Sigmoid colon (tissue), 7 donors: ENCODE data around the gene AIM2. TPM values are rescaled to one million over a fixed set of nuclear protein-coding genes. Genes with fewer than 3 reads are reported as not detected.

ENCODE experiments used
- DNase-seq: peaks from one replicate; pipeline ENCODE4 v3.0.0-alpha.2; 2019
- H3K27ac ChIP-seq, 4 donors: fragments of 200-600 bp; sonication (generic); one replicate each; pipeline ENCODE4 v1.5.1; 2016 to 2019; ENCODE audit warnings: mild to moderate bottlenecking in 1 of 4
- H3K27me3 ChIP-seq, 3 donors: fragments of 200-600 bp; sonication (generic); one replicate each; pipeline ENCODE4 v1.5.1; 2019; ENCODE audit warnings: mild to moderate bottlenecking in 1 of 3
- H3K36me3 ChIP-seq, 4 donors: fragments of 200-600 bp; sonication (generic); one replicate each; pipeline ENCODE4 v1.5.1; 2016 to 2019
- H3K4me1 ChIP-seq, 4 donors: fragments of 200-600 bp; sonication (generic); one replicate each; pipeline ENCODE4 v1.5.1; 2017 to 2019
- H3K4me3 ChIP-seq, 4 donors: fragments of 200-600 bp; sonication (generic); one replicate each; pipeline ENCODE4 v1.5.1; 2017 to 2019; ENCODE audit warnings: mild to moderate bottlenecking in 2 of 4, moderate library complexity in 1 of 4
- H3K9me3 ChIP-seq, 4 donors: fragments of 200-600 bp in 3 of 4; sonication (generic) in 3 of 4; one replicate each; pipeline versions ENCODE4 v1.5.1 to v1.6.1; 2013 to 2019
- CTCF ChIP-seq, 4 experiments: fragments of 450-650 bp in 3 of 4; fragments of 200-600 bp in 1 of 4; IDR thresholded peaks; one replicate each; pipeline ENCODE4 v1.5.1; 2016 to 2019; ENCODE audit warnings: antibody characterized with exemption in 4 of 4, mild to moderate bottlenecking in 3 of 4, moderate library complexity in 2 of 4
- EP300 ChIP-seq, 4 donors: sonication (generic); formaldehyde crosslinking; IDR thresholded peaks; one replicate each; pipeline ENCODE4 v1.6.1; 2017; ENCODE audit warnings: antibody characterized with exemption in 4 of 4
- POLR2A ChIP-seq, 2 donors: fragments of 450-650 bp; IDR thresholded peaks; one replicate each; pipeline ENCODE4 v1.6.1; 2016; ENCODE audit warnings: antibody characterized with exemption in 2 of 2, mild to moderate bottlenecking in 2 of 2, moderate library complexity in 2 of 2
- POLR2AphosphoS5 ChIP-seq, 4 donors: sonication (generic); formaldehyde crosslinking; IDR thresholded peaks; one replicate each; pipeline ENCODE4 v1.6.1; 2017; ENCODE audit warnings: antibody characterized with exemption in 4 of 4
- WGBS, 2 donors: extraction: QIAGEN DNeasy Blood & Tissue Kit; methylation state at CpG; one replicate each; pipeline ENCODE4 v1.1.7; 2013; 5-methylcytosine and 5-hydroxymethylcytosine counted together
- intact Hi-C: fragments of 100-400 bp; cut with DNase I; formaldehyde crosslinking; loops from one replicate; pipeline ENCODE4 v1.15.1; 2023
- polyA plus RNA-seq, 3 donors: library from polyadenylated mRNA; stranded (reverse); fragments of 200-250 nt; gene quantifications; one replicate each; pipeline ENCODE4 v1.2.3, GENCODE V29; 2013
- total RNA-seq, 4 donors: library from RNA; depleted of rRNA; stranded (reverse); fragments of >200 nt; gene quantifications; one replicate each; pipeline ENCODE4 v1.1.0, GENCODE V29; 2016
- donor health status: healthy with polysubstance abuse.
- donor health status: Bipolar disorder and iron deficiency.
- donor health status: healthy.

Gene AIM2
- total and polyA plus RNA-seq, 7 donors = 1.6 to 5.3 (median 3.3) TPM; not detected in 4

- TF ChIP-seq POLR2A (IDR thresholded peaks at IDR 0.05) (no peak), CTCF (IDR thresholded peaks at IDR 0.05) (no peak), EP300 (IDR thresholded peaks at IDR 0.05) (no peak), POLR2AphosphoS5 (IDR thresholded peaks at IDR 0.05) (no peak)
- DNase-seq = no peak
- no peak overlapping the region for H3K4me3 ChIP-seq
- H3K27me3 ChIP-seq = no peaks in the 10 kb centered on the region
- H3K4me1 ChIP-seq = no peaks in the 10 kb centered on the region
- H3K9me3 ChIP-seq = no peaks in the 10 kb centered on the region
- intact Hi-C loops = no loop called here
- no peaks in the 10 kb centered on the region for H3K36me3 ChIP-seq
- 56 to 82% methylated on average over 3 of the region's 3 CpGs for WGBS, 2 donors
- H3K27ac ChIP-seq = no peak overlapping the region
These were observed 15.6 kb upstream of the AIM2 start for GRCh38 chr1:159092036-159092760.

DNA sequence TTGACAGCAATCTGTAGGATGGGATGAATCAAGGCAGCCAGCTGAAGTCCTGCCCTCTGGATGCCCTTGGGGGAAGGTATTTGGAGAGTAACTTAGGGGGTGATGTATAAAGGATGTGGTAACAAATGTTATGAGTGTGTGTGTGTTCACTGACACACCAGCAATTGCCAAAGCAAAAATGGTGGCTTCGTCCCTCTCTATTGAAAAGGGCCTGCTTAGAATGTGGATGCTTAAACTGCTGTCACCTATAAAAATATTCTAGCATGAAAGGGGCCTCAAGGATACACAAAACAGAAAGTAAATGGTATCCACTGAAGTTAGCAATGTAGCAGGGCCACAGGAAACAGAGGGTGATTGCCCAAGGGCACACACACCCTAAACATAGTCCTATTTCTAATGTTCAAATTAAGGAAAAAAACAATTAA is 15.1 kb upstream of the AIM2 start:
- no peaks in the 10 kb centered on the region for H3K36me3 ChIP-seq
- no peak for DNase-seq
- no peaks in the 10 kb centered on the region for H3K27me3 ChIP-seq
- H3K4me1 ChIP-seq = no peaks in the 10 kb centered on the region
- intact Hi-C loops = no loop called here
- TF ChIP-seq POLR2A (IDR thresholded peaks at IDR 0.05) (no peak), CTCF (IDR thresholded peaks at IDR 0.05) (no peak), POLR2AphosphoS5 (IDR thresholded peaks at IDR 0.05) (no peak), EP300 (IDR thresholded peaks at IDR 0.05) (no peak)
- WGBS, 2 donors = 74 to 82% methylated on average over 1 of the region's 1 CpG
- no peak overlapping the region for H3K27ac ChIP-seq
- no peaks in the 10 kb centered on the region for H3K9me3 ChIP-seq
- H3K4me3 ChIP-seq = no peak overlapping the region

DNA sequence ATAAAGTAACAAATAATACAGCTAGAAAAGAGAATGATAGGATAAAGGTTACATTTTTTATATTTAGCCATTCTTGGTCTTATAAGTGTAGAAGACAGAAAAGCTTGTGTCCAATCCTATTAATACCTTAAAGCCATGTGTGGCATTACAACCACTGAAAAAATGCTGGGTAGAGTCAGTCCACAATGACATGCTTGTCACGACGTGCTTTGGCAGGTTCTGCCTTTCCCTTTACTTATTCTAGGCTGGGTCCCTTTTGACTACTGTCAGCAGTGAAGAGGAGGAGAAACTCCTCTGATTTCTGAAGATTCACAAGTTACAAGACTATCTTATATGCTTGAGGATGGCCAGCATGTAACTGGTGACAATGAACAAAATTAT is 14.6 kb upstream of the AIM2 start:
- 78 to 85% methylated on average over 2 of the region's 2 CpGs for WGBS, 2 donors
- Histone ChIP-seq H3K27ac (no peak overlapping the region), H3K27me3 (no peaks in the 10 kb centered on the region), H3K4me3 (no peak overlapping the region), H3K9me3 (no peaks in the 10 kb centered on the region), H3K4me1 (no peaks in the 10 kb centered on the region), H3K36me3 (no peaks in the 10 kb centered on the region)
- no peak for TF ChIP-seq POLR2AphosphoS5 (IDR thresholded peaks at IDR 0.05)
- TF ChIP-seq POLR2A (IDR thresholded peaks at IDR 0.05) = no peak
- no peak for TF ChIP-seq CTCF (IDR thresholded peaks at IDR 0.05)
- TF ChIP-seq EP300 (IDR thresholded peaks at IDR 0.05) = no peak
- intact Hi-C loops = no loop called here
- DNase-seq = no peak

- WGBS, 2 donors = 85 to 90% methylated on average over 4 of the region's 4 CpGs
- TF ChIP-seq POLR2AphosphoS5 (IDR thresholded peaks at IDR 0.05) = no peak
- no peak for TF ChIP-seq POLR2A (IDR thresholded peaks at IDR 0.05)
- no peak for TF ChIP-seq CTCF (IDR thresholded peaks at IDR 0.05)
- no peak for TF ChIP-seq EP300 (IDR thresholded peaks at IDR 0.05)
- Histone ChIP-seq H3K27me3 (no peaks in the 10 kb centered on the region), H3K9me3 (no peaks in the 10 kb centered on the region), H3K27ac (no peak overlapping the region), H3K4me3 (no peak overlapping the region), H3K36me3 (no peaks in the 10 kb centered on the region), H3K4me1 (no peaks in the 10 kb centered on the region)
- intact Hi-C loops = no loop called here
- DNase-seq = no peak
These were observed 14.0 kb upstream of the AIM2 start for GRCh38 chr1:159090286-159091179.
